ENCODE data around the gene CAMKMT.

GRCh38 chr2:44456946-44457345, 95.2 kb downstream of the CAMKMT start:
- TF ChIP-seq CTCF (IDR thresholded peaks at IDR 0.05): no peak
- TF ChIP-seq EP300 (IDR thresholded peaks at IDR 0.05): no peak
- TF ChIP-seq POLR2AphosphoS5 (IDR thresholded peaks at IDR 0.05): no peak
